Upper lobe of left lung (tissue), 4 donors: Measurements from ENCODE around the gene VAMP4.

Source experiments
- EP300 ChIP-seq, 4 donors: sonication (generic); formaldehyde crosslinking; IDR thresholded peaks; one replicate each; pipeline ENCODE4 v1.5.1; 2017; ENCODE audit warnings: antibody characterized with exemption in 4 of 4, control low read depth in 2 of 4
- POLR2A ChIP-seq, 4 donors: fragments of 450-650 bp; IDR thresholded peaks; one replicate each; pipeline ENCODE4 v1.5.1; 2016 to 2017; ENCODE audit warnings: antibody characterized with exemption in 4 of 4, mild to moderate bottlenecking in 2 of 4
- POLR2AphosphoS5 ChIP-seq, 2 donors: sonication (generic); formaldehyde crosslinking; IDR thresholded peaks; one replicate each; pipeline ENCODE4 v1.5.1; 2017; ENCODE audit warnings: antibody characterized with exemption in 2 of 2
- TF ChIP-seq, protein P1 (sequence below), 6 experiments: fragments of 450-650 bp in 4 of 6; fragments of 200-600 bp in 2 of 6; sonication (generic) in 2 of 6; IDR thresholded peaks; one replicate each; pipeline ENCODE4 v1.5.1; 2016 to 2019; ENCODE audit warnings: antibody characterized with exemption in 6 of 6

DNA sequence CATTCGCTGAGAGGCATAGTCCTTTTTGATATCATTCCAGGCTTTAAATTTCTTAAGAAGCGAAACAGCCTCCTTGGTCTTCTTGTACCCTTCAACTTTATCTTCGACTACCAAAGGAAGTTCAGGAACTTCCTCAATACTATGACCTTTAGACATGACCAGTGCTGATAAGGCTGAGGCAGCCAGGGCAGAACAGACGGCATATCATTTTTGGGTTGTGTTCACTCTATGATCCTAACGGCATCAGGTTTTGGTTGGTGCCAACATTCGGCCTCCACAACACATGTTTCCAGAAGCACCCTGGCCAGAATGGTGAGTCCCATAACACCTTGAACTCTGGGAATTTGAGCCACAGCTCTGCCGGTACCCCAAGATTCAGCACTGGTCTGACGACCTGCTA is 58.0 kb downstream of the VAMP4 start:
- TF ChIP-seq, protein P1, sequence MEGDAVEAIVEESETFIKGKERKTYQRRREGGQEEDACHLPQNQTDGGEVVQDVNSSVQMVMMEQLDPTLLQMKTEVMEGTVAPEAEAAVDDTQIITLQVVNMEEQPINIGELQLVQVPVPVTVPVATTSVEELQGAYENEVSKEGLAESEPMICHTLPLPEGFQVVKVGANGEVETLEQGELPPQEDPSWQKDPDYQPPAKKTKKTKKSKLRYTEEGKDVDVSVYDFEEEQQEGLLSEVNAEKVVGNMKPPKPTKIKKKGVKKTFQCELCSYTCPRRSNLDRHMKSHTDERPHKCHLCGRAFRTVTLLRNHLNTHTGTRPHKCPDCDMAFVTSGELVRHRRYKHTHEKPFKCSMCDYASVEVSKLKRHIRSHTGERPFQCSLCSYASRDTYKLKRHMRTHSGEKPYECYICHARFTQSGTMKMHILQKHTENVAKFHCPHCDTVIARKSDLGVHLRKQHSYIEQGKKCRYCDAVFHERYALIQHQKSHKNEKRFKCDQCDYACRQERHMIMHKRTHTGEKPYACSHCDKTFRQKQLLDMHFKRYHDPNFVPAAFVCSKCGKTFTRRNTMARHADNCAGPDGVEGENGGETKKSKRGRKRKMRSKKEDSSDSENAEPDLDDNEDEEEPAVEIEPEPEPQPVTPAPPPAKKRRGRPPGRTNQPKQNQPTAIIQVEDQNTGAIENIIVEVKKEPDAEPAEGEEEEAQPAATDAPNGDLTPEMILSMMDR (IDR thresholded peaks at IDR 0.05): no peak
- TF ChIP-seq POLR2A (IDR thresholded peaks at IDR 0.05): no peak
- TF ChIP-seq POLR2AphosphoS5 (IDR thresholded peaks at IDR 0.05): no peak
- no peak for TF ChIP-seq EP300 (IDR thresholded peaks at IDR 0.05)
